Metanephros (tissue), 1 donor: Measurements from ENCODE around the gene QTRT2. TPM values are rescaled to one million over a fixed set of nuclear protein-coding genes. Genes with fewer than 3 reads are reported as not detected.

Source experiments
- total RNA-seq: library from RNA; depleted of rRNA; stranded (reverse); fragments of >200 nt; gene quantifications from one replicate; pipeline ENCODE4 v1.2.3, GENCODE V29; 2014

QTRT2 gene
- 29.0 TPM for total RNA-seq

GRCh38 chr3:114056130-114057010 is at the start of gene QTRT2, which contains the start of gene CCDC191:
Gene QTRT2, plus strand, starts transcription at chr3:114056737. Its CDS starts 8,521 bp downstream, at chr3:114065258.
Gene CCDC191, minus strand, starts transcription at chr3:114056526. Its CDS starts 60 bp downstream, at chr3:114056466.

Other genes with a start within 250 kb of the QTRT2 start
- 29.0 TPM for gene GRAMD1C, start 217.9 kb upstream of the QTRT2 start, total RNA-seq
- 10.6 TPM for gene ZDHHC23, start 108.7 kb upstream of the QTRT2 start, total RNA-seq
- gene CCDC191, start 211 bp upstream of the QTRT2 start, total RNA-seq, result 7.1 TPM
- not detected for gene DRD3, start 122.3 kb downstream of the QTRT2 start, total RNA-seq
- gene ZNF80, start 180.8 kb downstream of the QTRT2 start, total RNA-seq, result 0.06 TPM
- gene TIGIT, start 237.3 kb downstream of the QTRT2 start, total RNA-seq, result 1.5 TPM